T-helper 9 cell (primary cell): Measurements from ENCODE around the gene CFAP57.

Experiments used
- DNase-seq: peaks from one replicate; pipeline ENCODE4 v3.0.0-alpha.2; 2020

CFAP57 gene

DNA sequence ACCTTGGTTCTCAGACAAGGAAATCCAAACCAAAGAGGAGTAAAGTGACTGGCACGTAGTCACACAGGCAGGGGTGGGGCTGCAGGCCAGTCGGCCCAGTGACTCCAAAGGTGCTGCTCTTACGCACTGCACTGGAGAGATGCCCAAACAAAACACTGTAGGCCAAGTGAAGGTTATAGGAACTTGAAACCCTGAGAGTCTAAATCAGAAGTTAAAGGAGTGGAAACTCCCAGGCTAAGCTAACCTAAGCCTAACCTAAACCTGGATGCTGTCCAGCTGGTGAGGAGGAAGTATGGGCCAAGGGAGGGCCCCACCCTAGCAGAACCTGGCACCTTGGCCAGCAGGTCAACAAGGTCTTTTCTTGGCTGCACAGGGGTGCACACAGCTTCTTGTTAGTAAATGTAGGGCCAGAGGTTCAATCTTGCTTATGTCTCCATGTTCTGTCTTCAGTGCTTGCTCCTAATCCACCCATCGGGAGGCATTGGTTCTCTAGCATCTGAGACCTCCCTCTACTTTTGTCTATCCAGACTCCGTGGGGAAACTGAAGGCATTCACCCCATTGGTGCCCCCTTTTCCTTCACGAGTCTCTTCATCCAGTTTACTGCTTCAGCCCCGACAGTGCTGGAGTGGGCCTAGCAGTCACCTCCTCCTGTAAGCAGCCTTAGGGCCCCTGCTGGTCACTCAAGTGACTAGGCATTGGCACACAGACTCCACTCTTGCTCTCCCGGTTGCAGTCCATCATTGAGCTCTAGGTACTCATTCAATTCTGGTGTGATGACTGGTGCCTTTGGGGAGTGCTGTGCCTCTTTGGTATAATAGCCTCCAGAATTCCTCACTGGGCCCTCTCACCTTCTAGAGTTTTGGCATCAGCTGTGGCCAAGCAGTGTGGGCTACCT lies 84.8 kb downstream of the CFAP57 start:
- DNase-seq = no peak

DNA sequence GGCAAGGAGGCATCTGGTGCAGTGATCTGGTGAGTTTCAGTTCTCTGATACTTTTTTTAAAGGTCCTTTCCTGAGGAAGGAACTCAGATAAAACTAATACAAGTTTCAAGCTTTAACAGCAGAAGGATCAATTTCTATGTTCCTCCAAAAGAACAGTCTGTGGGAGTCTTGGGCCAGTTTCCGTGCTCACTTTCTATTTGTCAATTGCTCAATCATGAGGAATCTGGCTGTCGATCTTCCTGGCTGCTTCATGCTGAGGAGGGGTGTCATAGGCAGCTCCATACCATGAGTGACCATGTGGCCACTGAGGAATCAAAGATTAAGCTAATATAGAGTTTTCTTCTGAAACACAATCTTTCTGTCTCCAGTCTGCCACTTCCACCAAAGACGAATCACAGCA lies 86.2 kb downstream of the CFAP57 start:
- no peak for DNase-seq

DNA sequence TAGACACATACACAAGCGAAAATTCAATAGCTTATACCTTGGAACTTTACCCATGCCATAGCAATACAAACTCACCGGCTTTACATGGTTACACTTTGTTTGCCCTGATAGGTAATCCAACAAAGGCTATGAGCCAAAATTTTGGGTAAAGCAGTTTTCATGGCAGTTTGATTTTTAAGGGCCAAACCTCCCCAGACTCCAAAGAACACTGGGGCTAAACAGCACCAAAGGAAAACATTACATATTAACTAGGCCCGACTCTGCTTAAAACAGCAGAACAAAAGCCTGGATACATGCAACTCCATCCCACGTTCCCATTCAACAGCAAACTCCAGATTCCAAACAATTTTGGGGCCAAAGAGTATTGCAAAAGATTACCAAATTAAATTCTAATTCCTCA lies 93.3 kb downstream of the CFAP57 start:
- DNase-seq = no peak

DNA sequence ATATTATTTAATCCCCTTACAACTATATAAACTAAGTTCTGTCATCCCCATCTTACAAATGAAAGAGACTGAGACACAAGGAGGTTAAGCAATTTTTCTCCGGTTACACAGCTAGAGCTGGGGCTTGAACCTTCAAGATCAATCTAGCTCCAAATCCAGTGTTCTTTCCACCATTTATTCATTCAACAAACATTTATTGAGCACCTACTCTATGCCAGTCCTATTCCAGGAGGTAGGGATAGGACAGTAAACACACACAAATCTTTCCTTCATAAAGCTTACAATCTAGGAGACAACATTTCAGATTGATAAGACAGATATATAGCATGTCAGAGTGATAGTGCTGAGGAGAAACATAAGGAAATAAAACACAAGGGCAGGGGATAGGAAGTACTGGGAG lies 94.8 kb downstream of the CFAP57 start:
- DNase-seq = no peak

DNA sequence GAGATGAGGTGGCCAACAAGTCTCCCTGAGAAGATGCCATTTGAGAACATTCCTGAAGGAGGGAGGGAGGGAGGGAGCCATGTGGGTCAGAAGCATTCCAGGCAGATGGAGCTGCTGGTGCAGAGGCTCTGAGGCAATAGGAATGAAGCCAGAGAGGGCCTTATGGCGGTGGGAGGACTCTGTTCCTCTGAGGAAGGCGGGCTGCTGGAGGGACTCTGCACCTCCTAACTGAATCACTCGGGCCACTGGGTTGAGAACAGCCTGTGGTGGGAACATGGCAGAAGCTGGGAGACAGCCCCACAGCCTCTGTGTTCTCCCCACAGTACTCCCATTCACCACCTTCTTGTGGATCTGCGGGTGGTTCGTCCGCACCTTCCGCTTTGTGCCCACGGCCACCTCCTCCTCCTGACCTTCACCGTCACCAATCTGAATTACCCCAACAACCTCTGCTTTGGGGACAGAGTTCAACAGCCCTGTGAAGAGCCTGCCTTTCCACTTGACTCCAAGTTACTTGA lies 95.2 kb downstream of the CFAP57 start:
- DNase-seq = no peak

DNA sequence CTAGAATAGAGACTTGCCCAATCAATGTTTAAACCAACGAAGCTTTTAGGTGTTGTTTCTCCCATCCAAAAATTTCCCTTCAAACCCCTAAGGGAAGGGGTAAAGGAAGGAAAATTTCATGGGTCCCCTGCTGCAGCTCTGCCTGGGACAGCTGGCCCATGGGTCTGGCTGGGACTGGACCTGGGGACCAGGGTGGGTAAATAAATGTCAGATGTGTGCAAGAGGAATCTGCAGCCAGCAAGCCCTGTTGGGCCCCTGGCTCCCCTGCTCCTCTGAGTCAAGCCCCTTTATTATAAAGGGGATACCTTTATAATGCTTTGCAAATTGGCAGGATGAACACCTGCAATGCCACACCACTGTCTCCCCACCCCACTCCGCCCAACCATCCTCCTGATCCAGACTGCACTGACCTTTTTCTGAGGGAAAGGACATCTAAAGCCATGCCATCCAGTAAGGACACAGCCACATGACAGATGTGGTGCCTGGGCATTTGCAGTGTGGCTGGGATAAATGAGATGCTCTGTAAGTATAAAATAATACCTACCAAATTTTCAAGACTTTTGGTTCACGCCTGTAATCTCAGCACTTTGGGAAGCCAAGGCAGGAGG lies 95.8 kb downstream of the CFAP57 start:
- DNase-seq = no peak

DNA sequence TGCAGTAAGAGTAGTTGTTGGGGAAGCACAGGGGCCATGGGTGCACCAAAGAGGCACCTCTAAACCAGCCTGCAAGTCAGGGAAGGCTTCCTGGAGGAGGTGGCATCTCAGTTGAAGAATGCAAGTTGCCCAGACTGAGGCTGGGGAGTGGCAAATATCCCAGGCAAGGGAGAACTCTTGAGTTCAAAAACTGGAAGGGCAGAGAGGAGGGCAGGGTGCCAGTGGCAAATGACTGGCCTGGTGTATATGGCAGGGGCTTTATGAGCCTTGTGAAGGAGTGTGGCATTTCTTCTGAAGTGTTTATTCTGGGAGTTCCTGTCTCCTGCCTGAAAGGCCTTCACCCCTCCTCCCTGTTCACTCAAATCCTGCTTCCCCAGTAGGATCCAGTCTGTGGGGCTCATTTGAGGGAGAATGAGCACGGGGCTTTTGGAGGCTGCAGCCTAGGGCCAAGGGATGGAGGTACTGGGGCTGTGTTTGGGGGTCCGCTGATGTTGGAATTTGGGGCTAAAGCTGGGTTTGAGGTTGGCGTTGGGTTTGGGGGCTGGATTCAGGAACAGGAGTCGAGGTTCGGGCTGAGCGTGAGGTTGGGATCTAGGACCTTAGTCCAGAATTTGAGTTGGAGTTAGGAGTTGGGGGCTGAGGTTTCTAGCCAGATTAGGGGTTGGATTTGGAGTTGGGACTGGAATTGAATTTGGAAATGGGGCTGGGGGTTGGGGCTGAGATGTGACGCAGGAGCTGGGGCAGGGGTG lies 97.7 kb downstream of the CFAP57 start, which contains the start of gene TMEM125:
Gene TMEM125, plus strand, starts transcription at position 357 of the 749 bp plus-strand sequence. CDS start 2,740 bp downstream, outside the sequence.
- no peak for DNase-seq

DNA sequence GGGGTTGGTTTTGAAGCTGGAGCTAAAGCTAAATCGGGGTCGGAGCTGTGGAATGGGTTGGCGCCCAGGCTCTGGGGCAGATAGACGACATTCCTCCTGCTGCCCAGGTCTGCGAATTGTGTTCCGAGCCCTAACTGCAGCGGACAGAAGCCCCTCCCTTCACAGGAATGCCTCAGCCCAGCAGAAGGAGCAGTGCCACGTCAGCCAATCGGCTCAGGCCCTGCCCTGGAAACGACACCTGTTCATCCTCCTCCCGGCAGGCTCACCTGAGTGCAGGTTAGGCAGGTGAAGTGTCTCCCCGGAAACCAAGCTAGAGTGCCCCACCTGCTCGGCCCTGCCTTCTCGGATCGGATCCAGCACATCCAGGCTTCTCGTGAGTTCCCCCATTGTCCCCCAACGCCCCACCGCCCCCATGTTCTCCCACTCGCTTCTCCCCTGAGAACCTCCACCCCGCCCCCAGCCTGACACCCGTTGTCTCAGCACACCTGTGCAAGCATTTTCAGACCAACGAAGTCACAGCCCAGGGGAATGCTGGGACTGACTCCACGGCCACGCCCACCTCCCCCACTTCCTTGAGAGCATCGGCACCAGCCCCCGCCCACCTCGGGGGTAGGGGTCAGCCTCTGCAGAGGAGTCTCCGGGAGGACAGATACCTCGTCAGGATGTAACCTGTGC lies 98.4 kb downstream of the CFAP57 start:
- no peak for DNase-seq

DNA sequence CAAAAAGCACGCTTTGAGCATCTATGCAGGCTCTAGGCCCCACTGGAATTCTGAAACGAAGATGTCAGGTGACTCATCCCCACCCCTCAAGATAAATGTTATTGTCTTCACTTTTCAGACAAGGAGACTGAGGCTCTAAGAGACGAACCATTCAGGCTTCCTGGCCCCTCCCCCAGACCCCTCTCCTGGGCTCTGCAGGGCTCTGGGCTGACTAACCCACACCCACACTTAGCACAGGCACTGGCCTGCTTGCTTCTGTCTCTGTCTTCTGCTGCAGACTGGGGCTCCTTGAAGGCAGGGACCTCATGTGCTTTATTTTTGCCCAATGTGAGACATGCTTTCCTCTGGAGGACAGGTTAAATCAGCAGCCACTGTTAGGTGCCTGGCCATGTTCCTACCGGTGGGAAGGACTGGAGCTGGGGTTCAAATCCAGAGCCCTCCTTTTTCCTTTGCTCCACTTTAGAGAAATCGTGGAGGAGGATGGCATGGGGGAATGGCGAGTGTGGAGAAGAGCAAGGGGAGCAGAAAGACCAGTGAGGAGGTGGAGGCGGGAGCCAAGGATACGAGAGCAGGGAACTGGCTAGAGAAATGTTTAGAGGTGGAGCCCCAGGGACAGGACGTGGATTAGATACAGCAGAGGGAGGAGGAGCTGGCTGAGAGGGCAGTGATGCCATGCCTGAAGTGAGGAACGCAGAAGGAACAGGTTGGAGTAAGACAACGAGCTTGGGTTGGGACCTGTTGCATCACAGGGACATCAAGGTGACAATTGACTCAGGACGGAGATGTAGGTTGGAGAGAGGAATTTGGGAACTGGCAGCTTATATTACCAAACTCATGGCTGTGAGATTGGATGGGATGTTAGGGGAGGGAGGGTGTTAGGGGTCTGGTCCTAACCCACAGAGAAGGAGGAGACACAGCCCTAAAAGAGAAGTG lies 99.3 kb downstream of the CFAP57 start:
- DNase-seq = no peak

DNA sequence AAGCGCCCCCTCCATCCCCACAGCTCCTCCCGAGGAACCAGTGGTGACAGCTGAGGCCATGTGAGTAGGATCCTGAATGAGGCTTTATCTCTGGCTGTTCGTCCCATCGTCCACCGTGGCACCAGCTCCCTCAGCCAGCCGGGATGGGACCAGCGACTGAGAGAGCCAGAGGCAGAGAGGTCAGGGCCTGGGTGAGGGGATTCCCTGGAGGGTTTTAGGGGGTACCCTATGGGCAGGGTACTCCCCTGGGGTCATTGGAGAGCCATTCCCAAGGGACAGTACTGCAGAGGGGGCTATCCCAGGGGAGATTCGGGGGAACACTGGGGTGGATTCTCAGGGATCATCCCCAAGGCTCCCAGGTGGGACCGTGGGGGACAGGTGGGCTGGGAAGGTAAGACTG lies 100.0 kb downstream of the CFAP57 start:
- DNase-seq = no peak

DNA sequence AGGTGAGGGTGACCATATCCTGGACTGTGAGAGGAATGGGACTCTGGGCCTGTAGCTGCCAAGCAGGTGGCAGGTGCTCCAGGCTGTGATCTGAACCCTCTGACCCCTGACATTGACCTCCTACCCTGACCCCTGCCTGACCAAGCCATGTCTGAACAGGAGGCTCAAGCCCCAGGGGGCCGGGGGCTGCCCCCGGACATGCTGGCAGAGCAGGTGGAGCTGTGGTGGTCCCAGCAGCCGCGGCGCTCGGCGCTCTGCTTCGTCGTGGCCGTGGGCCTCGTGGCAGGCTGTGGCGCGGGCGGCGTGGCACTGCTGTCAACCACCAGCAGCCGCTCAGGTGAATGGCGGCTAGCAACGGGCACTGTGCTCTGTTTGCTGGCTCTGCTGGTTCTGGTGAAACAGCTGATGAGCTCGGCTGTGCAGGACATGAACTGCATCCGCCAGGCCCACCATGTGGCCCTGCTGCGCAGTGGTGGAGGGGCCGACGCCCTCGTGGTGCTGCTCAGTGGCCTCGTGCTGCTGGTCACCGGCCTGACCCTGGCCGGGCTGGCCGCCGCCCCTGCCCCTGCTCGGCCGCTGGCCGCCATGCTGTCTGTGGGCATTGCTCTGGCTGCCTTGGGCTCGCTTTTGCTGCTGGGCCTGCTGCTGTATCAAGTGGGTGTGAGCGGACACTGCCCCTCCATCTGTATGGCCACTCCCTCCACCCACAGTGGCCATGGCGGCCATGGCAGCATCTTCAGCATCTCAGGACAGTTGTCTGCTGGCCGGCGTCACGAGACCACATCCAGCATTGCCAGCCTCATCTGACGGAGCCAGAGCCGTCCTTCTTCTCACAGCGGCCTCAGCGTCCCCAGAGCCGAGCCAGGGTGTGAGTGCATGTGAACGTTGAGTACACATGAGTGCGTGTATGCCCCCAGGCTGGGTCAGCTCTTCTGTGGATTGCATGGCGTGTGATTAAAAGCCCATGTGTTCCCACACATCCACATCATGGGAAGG lies 100.7 kb downstream of the CFAP57 start:
- DNase-seq = no peak

DNA sequence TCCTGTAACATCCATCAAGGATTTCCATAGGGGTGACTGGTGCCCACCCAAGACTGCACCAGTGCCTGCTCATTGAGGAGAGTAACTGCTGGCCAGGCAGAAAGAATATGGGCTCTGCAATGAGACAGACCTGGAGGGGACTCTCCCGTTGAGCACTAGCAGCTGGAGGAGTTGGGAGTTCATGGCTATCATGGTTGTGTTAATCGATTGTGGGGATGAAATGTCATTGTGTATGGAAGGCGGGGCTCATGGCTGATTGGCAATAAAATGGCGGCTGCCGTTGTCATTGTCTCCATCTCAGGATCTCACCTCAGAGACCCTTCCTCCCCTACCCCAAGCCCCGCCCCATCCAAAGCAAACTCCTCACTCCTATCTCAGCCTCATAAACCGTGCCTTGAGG lies 101.6 kb downstream of the CFAP57 start:
- no peak for DNase-seq

DNA sequence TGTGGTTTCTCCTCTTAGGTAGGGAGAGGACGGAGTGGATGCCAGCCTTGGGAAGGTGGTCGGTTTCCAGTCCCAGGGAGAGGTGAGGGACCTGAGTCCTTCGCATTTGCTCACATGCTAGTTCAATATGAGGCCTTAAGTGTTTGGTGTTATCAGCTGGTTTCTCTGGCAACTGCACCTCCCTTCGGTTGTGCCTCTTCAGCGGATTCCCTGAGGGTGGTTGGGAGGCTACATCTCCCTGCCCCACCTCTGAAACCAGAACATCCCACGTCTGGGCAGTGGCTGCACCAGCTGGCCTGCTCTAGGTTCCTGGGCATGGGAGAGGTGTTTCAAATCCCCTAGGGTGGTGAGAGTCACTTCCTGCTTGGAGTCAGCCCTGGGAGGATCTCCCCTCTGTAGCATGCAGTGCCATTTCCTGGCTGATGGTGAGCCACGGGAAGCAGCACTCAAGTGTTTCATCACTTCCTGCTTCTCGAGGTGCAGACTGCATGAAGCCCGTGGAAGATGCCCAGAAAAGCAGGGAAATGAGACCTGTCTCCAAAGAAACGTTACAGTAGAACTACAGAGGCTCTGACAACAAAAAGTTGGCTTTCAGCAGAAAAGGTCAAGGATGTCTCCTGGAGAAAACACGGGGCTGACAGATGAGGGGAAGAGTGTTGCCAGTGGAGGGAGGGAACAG lies 102.1 kb downstream of the CFAP57 start:
- DNase-seq = no peak

DNA sequence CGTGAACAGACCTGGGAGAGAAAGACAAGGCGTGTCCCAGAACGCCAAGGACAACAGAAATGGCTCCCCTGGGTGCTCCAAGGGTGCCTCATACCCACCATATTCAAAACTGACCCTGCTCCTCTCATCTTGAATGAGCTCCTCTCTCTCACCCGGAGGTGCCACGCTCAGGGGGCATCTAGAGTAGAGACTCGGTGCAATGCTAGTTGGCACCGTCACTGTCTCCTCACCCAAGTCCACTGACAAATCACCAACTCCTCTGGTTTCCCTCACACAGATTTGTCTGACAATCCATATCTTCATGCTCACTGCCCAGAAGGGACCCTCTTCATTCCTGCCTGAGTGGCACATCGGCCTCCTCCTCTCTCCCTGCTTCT lies 102.7 kb downstream of the CFAP57 start:
- no peak for DNase-seq

DNA sequence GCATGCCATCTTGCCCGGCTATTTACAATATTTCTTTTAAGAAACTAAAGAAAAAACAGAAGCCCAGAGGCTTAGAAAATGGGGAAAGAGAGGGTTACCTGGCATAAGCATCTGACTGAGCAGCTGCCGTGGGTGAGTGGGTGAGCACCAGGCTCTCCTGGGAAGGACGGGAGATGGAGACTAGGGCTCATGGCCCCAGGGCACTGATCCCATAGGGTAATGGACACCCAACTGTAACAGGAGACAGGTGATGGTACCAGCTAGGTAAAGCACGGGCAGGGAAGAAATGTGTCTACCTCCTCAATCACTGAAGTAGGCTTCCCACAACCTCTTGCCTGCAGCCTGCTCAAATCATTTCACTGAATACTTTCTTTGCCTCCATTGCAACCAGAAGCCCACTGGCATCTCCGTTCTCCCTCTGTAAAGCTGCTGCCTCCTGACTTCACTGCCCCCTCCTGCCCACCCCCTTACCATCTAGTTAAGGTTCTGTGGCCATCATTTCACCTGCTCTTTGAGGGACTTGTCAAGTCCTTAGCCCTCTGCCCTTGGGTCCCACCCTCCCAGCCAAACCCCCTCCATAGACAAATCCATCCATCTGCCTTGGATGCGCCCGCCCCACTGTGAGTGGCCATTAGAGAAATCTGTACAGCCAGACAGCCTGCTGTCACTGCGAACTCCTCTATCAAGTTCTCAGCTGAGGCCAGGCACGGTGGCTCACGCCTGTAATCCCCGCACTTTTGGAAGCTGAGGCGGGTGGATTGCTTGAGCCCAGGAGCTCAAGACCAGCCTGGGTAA lies 103.9 kb downstream of the CFAP57 start:
- no peak for DNase-seq

DNA sequence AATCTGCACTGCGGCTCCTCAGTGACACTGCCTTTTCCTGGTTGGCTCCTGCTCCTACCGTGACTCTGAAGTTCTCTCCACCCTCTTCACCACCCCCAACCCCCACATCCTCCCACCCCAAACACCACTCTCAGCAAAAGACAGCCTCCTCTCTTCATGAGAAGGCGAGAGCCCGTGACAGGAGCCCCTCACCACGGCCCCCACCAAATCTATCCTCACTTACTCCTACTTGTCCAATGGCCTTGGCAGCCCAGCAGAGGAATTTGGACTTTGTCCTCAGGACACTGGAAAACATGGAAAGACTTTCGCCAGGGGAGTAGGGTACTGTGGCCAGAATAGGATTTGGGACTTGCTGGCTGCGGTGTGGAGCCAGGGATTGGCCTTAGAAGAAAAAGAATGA lies 104.5 kb downstream of the CFAP57 start:
- DNase-seq = no peak

DNA sequence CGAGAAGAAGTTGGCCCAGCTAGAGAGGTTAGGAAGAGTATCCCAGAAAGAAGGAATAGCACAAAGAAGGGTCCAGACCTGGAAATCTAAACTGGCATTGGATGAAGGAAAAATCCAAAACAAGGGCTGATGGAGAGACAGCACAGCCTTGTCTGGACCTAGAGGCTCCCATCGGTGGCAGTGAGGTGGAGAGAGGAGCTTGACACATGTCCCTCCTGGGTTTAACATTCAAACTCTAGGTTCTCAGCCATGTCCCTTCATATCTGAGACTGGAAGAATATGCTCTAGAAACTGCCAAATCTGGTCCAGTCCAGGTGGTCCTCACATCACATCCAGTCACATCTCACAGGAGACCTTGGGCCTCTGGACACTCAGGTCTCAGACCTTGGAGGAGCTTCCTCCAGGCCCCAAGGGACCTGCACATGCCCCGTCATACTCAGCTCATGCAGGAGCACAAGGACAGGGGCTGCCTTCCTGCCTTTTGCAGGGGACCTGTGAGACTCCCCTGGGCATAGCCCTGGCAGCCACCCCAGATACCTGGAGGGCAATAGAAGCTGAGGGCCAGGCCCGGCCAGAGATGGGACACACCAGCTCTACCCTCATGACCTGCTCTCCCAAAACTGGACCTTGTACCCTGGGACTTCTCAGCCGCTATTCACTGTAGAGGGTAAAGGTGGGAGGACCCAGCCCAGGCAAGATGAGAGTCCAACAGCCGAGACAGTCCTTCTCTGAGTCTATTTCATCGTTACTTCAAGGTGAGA lies 105.2 kb downstream of the CFAP57 start:
- no peak for DNase-seq

DNA sequence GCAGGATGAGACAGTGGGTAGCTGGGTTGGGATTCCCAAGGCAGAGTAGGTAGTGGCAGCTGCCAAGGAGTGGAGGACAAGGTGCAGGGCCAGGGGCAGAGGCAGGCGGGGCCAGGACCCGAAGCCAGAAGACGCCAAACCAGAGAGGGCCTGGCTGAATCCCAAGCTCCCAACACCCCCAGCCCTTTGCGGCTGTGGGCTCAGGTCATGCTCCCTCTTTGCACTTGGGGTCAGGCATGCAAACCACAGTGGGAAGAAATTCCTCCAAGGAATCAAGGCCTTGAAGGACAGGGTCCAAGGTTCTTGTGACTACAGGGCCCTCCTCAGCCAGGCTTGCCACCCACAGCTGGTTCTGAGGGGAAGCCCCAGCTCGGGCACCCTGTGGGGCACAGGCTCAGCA lies 107.0 kb downstream of the CFAP57 start:
- no peak for DNase-seq
